A549 (cell line): ENCODE results near the gene ITPRIPL1. TPM values are rescaled to one million over a fixed set of nuclear protein-coding genes. Genes with fewer than 3 reads are reported as not detected.
A peak's percentile ranks its signal among the peaks of the same experiment; 100 is the strongest.

ENCODE experiments used
- ATAC-seq, 2 experiments: fragments of 200-7000 bp in 1 of 2; fragments of >200 bp in 1 of 2; cut with Nextera tagmentation in 1 of 2; cut with Tn5 transposase in 1 of 2; 3 replicates each; pipeline versions ENCODE4 v1.8.0 to v1.9.1; 2018 to 2020; ENCODE audit warnings: mild to moderate bottlenecking in 1 of 2, moderate library complexity in 1 of 2
- CTCF ChIA-PET: fragments of 300-600 bp; sonication (Branson Sonifier 250); formaldehyde crosslinking; extraction: SDS; loops from one replicate; lab custom pipeline; 2021; ENCODE audit warnings: antibody characterized with exemption, inconsistent platforms; lab: Yijun Ruan, JAX
- POLR2A ChIA-PET: fragments of 350-600 bp; formaldehyde crosslinking; extraction: SDS; loops from one replicate; lab custom pipeline; 2021; ENCODE audit warnings: antibody characterized with exemption, inconsistent platforms; lab: Yijun Ruan, JAX
- DNase-seq, 2 experiments: peaks; one replicate each; pipeline versions ENCODE4 v3.0.0 to v3.0.0-alpha.2; 2011 to 2016; ENCODE audit warnings: low read depth in 1 of 2, low spot score in 1 of 2
- FAIRE-seq: peaks from 2 replicates; lab custom pipeline; 2011; peaks lifted over from hg19 to GRCh38; lab: Jason Lieb, UNC
- H3K27ac ChIP-seq, 2 experiments: fragments of >200 bp; sonication (Bioruptor Twin); formaldehyde crosslinking; 3 replicates each; pipeline ENCODE4 v1.5.1; 2016 to 2017
- H3K4me1 ChIP-seq: fragments of >200 bp; sonication (Bioruptor Twin); formaldehyde crosslinking; 3 replicates; pipeline ENCODE4 v1.6.1; 2016
- H3K4me2 ChIP-seq: fragments of >200 bp; sonication (Bioruptor Twin); formaldehyde crosslinking; 3 replicates; pipeline ENCODE4 v1.6.1; 2016
- H3K4me3 ChIP-seq: fragments of >200 bp; sonication (Bioruptor Twin); formaldehyde crosslinking; 3 replicates; pipeline ENCODE4 v1.5.1; 2016
- H3K9me3 ChIP-seq: fragments of >200 bp; sonication (Bioruptor Twin); formaldehyde crosslinking; 3 replicates; pipeline ENCODE4 v1.6.1; 2016
- CBX2 ChIP-seq: fragments of 200-600 bp; sonication (generic); IDR thresholded peaks from 2 replicates; pipeline ENCODE4 v1.6.1; 2016; ENCODE audit warnings: low read depth, mild to moderate bottlenecking, borderline replicate concordance
- CBX8 ChIP-seq: fragments of 200-600 bp; sonication (generic); IDR thresholded peaks from 2 replicates; pipeline ENCODE4 v1.6.1; 2016
- CEBPB ChIP-seq, 2 experiments: fragments of >200 bp in 1 of 2; sonication (Bioruptor Twin) in 1 of 2; formaldehyde crosslinking in 1 of 2; IDR thresholded peaks; 2 replicates each; pipeline ENCODE4 v1.6.1; 2012 to 2016
- CHD2 ChIP-seq: fragments of 150-350 bp; IDR thresholded peaks from 2 replicates; pipeline ENCODE4 v1.6.1; 2014; ENCODE audit warnings: low read length; ENCODE audit not compliant: partially characterized antibody
- EHMT2 ChIP-seq: fragments of 200-600 bp; sonication (generic); IDR thresholded peaks from 2 replicates; pipeline ENCODE4 v1.6.1; 2016; ENCODE audit warnings: antibody characterized with exemption, low read depth, mild to moderate bottlenecking, moderate library complexity
- EP300 ChIP-seq, 2 experiments: fragments of >200 bp; sonication (Bioruptor Twin); formaldehyde crosslinking; IDR thresholded peaks; 2 replicates in 1 of 2; 3 replicates in 1 of 2; pipeline ENCODE4 v1.6.1; 2016 to 2017
- ESRRA ChIP-seq: fragments of 150-350 bp; IDR thresholded peaks from 2 replicates; pipeline ENCODE4 v1.6.1; 2014; ENCODE audit warnings: mild to moderate bottlenecking, low read length, borderline replicate concordance
- FOSL2 ChIP-seq, 2 experiments: fragments of 450-650 bp in 1 of 2; fragments of >200 bp in 1 of 2; sonication (Bioruptor Twin) in 1 of 2; formaldehyde crosslinking; IDR thresholded peaks; 2 replicates each; pipeline versions ENCODE4 v1.5.0 to v1.6.1; 2016 to 2020; ENCODE audit warnings: mild to moderate bottlenecking in 1 of 2, moderate library complexity in 1 of 2
- JUNB ChIP-seq: fragments of >200 bp; sonication (Bioruptor Twin); formaldehyde crosslinking; IDR thresholded peaks from 2 replicates; pipeline ENCODE4 v1.6.1; 2016
- KDM1A ChIP-seq: fragments of 200-600 bp; sonication (generic); IDR thresholded peaks from 2 replicates; pipeline ENCODE4 v1.6.1; 2016; ENCODE audit warnings: low read depth, mild to moderate bottlenecking
- POLR2AphosphoS2 ChIP-seq: conservative IDR thresholded peaks from 2 replicates; pipeline ENCODE4 v1.6.1; 2012; ENCODE audit warnings: low read length, improper control_type of control experiment, inconsistent platforms
- RFX5 ChIP-seq: fragments of 450-650 bp; IDR thresholded peaks from 2 replicates; pipeline ENCODE4 v1.7.1; 2014; ENCODE audit warnings: antibody characterized with exemption, mild to moderate bottlenecking, moderate library complexity
- TFCP2L1 ChIP-seq: fragments of 250-450 bp; sonication (Bioruptor Pico); IDR thresholded peaks from 2 replicates; pipeline ENCODE4 v1.5.0; 2021; ENCODE audit warnings: mild to moderate bottlenecking
- ZFP36 ChIP-seq: fragments of 450-650 bp; IDR thresholded peaks from 2 replicates; pipeline ENCODE4 v1.6.1; 2014; ENCODE audit warnings: borderline replicate concordance; ENCODE audit not compliant: partially characterized antibody
- ZNF302 ChIP-seq: fragments of 250-450 bp; sonication (Bioruptor Pico); IDR thresholded peaks from 2 replicates; pipeline ENCODE4 v1.9.0; 2021; ENCODE audit warnings: inconsistent platforms, mild to moderate bottlenecking, moderate library complexity
- WGBS: methylation state at CpG from one replicate; pipeline ENCODE4 v1.1.6; 2017; ENCODE audit errors: missing lambda C conversion rate; 5-methylcytosine and 5-hydroxymethylcytosine counted together
- polyA plus RNA-seq, 4 experiments: library from polyadenylated mRNA; depleted of rRNA in 3 of 4; stranded (reverse); fragments of >200 nt; fragmentation: RNase III in 1 of 4; extraction: RNeasy Plus Mini Kit Qiagen cat#74134 plus additional on column Dnase treatment in 1 of 4; gene quantifications; 2 replicates in 3 of 4; 3 replicates in 1 of 4; pipeline ENCODE4 v1.2.3, GENCODE V29; 2011 to 2017
- TF ChIP-seq, protein P1 (sequence below): fragments of >200 bp; sonication (Bioruptor Twin); formaldehyde crosslinking; IDR thresholded peaks from 2 replicates; pipeline ENCODE4 v1.6.1; 2016
- TF ChIP-seq, protein P2 (sequence below): fragments of 450-650 bp; IDR thresholded peaks from 2 replicates; pipeline ENCODE4 v1.6.1; 2014; ENCODE audit warnings: antibody characterized with exemption
- TF ChIP-seq, protein P3 (sequence below): fragments of 250-450 bp; sonication (Bioruptor Pico); IDR thresholded peaks from 2 replicates; pipeline ENCODE4 v1.5.0; 2021; ENCODE audit warnings: mild to moderate bottlenecking, moderate library complexity, borderline replicate concordance
- TF ChIP-seq, protein P4 (sequence below): fragments of 150-350 bp; IDR thresholded peaks from 2 replicates; pipeline ENCODE4 v1.6.1; 2014; ENCODE audit warnings: low read depth, mild to moderate bottlenecking, low read length

The ITPRIPL1 gene
- polyA plus RNA-seq, 2 of the 4 experiments (the other 2 are of a cell fraction), result not detected

DNA sequence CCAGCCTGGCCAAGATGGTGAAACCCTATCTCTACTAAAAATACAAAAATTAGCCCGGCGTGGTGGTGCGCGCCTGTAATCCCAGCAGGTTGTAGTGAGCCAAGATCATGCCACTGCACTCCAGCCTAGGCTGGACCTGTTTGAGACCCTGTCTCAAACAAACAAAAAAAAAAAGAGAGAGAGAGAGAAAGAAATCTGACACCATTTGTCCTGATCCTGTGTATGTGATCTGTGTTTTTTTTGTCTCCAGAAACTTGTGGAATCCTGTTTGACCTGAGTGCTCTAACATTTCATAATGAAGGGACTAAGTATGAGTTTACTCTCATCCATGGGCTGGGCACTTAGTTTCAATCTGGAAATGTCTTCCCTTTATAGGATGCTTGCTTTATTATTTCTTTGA is 6.4 kb upstream of the ITPRIPL1 start:
- no peak for FAIRE-seq
- POLR2A ChIA-PET, result no interaction called here
- TF ChIP-seq, protein P1, sequence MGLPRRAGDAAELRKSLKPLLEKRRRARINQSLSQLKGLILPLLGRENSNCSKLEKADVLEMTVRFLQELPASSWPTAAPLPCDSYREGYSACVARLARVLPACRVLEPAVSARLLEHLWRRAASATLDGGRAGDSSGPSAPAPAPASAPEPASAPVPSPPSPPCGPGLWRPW, result no peak
- TF ChIP-seq POLR2AphosphoS2 (no peak), RFX5 (no peak), ESRRA (no peak), CEBPB (IDR thresholded peaks at IDR 0.05) (no peak), ZNF302 (CRISPR knock-in tag) (no peak), TFCP2L1 (CRISPR knock-in tag) (no peak)
- TF ChIP-seq, protein P2, sequence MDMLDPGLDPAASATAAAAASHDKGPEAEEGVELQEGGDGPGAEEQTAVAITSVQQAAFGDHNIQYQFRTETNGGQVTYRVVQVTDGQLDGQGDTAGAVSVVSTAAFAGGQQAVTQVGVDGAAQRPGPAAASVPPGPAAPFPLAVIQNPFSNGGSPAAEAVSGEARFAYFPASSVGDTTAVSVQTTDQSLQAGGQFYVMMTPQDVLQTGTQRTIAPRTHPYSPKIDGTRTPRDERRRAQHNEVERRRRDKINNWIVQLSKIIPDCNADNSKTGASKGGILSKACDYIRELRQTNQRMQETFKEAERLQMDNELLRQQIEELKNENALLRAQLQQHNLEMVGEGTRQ, result no peak
- TF ChIP-seq, protein P3, sequence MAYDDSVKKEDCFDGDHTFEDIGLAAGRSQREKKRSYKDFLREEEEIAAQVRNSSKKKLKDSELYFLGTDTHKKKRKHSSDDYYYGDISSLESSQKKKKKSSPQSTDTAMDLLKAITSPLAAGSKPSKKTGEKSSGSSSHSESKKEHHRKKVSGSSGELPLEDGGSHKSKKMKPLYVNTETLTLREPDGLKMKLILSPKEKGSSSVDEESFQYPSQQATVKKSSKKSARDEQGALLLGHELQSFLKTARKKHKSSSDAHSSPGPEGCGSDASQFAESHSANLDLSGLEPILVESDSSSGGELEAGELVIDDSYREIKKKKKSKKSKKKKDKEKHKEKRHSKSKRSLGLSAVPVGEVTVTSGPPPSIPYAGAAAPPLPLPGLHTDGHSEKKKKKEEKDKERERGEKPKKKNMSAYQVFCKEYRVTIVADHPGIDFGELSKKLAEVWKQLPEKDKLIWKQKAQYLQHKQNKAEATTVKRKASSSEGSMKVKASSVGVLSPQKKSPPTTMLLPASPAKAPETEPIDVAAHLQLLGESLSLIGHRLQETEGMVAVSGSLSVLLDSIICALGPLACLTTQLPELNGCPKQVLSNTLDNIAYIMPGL (CRISPR knock-in tag), result no peak
- Histone ChIP-seq H3K9me3 (no peaks in the 10 kb centered on the region), H3K4me2 (no peak overlapping the region), H3K4me1 (peaks cover 15% of the 10 kb centered on the region), H3K4me3 (no peak overlapping the region), H3K27ac (no peak overlapping the region)
- no peak for DNase-seq
- no peak for ATAC-seq
- WGBS, result 94% methylated on average over 4 of the region's 4 CpGs
- CTCF ChIA-PET, result no interaction called here

DNA sequence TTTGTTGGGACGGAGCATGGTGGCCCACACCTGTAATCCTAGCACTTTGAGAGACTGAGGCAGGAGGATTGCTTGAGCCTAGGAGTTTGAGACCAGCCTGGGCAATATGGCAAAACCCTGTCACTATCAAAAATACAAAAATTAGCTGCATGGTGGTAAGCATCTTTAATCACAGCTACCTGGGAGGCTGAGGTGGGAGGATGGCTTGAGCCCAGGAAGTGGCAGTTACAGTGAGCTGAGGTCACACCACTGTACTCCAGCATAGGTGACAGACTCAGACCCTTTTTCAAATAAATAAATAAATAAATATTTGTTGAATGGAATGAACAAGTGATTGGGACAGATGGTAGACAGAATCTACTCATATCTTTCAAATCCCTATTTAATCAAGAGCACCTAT is 5.7 kb upstream of the ITPRIPL1 start:
- H3K27ac ChIP-seq, result no peak overlapping the region
- CTCF ChIA-PET, result interaction anchor here (2.4 kb wide), 1 partner anchor 8 kb away, joined by 9 read pairs; no protein-coding TSS in a partner anchor
- H3K4me1 ChIP-seq, result peaks cover 15% of the 10 kb centered on the region
- FAIRE-seq, result no peak
- ATAC-seq, result no peak
- no peaks in the 10 kb centered on the region for H3K9me3 ChIP-seq
- no peak overlapping the region for H3K4me2 ChIP-seq
- H3K4me3 ChIP-seq, result no peak overlapping the region
- 94% methylated on average over 1 of the region's 1 CpG for WGBS
- POLR2A ChIA-PET, result no interaction called here
- TF ChIP-seq, protein P4, sequence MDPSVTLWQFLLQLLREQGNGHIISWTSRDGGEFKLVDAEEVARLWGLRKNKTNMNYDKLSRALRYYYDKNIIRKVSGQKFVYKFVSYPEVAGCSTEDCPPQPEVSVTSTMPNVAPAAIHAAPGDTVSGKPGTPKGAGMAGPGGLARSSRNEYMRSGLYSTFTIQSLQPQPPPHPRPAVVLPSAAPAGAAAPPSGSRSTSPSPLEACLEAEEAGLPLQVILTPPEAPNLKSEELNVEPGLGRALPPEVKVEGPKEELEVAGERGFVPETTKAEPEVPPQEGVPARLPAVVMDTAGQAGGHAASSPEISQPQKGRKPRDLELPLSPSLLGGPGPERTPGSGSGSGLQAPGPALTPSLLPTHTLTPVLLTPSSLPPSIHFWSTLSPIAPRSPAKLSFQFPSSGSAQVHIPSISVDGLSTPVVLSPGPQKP, result no peak
- TF ChIP-seq CEBPB (IDR thresholded peaks at IDR 0.05), result no peak
- TF ChIP-seq FOSL2 (IDR thresholded peaks at IDR 0.05), result no peak
- no peak for TF ChIP-seq FOSL2 (CRISPR knock-in tag; IDR thresholded peaks at IDR 0.05)
- TF ChIP-seq EP300 (IDR thresholded peaks at IDR 0.05), result no peak
- no peak for DNase-seq

DNA sequence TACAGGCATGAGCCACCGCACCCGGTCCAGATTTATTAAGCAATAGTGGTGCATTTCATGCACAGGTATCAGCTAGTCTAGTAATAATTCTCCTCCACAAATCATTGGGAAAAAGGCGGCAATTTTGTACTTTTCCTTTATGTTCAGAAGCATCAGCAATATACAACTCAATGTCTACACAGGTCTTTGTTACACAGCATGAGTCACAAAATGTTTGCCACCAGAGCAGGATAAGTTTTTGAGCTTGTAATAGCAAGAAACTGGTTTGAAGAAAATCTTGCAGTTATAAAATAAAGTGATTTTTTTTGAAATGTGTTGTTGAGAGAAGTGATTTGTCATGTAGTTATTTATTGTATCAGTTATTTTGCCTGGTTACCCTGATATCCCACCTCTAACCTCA is 4.8 kb upstream of the ITPRIPL1 start:
- Histone ChIP-seq H3K4me1 (peaks cover 15% of the 10 kb centered on the region), H3K27ac (no peak overlapping the region), H3K4me2 (peak overlapping the region; percentile 99), H3K4me3 (no peak overlapping the region), H3K9me3 (no peaks in the 10 kb centered on the region)
- FAIRE-seq (no peak), ATAC-seq (no peak), DNase-seq (no peak)
- 84% methylated on average over 3 of the region's 3 CpGs for WGBS
- CTCF ChIA-PET, result interaction anchor here (1.3 to 2.4 kb wide), 3 partner anchors 9 to 189 kb away, joined by 5 to 9 read pairs (median 8); no protein-coding TSS in a partner anchor
- TF ChIP-seq ZFP36, result no peak
- no peak for TF ChIP-seq EHMT2
- no peak for TF ChIP-seq ESRRA
- TF ChIP-seq, protein P1, result no peak
- TF ChIP-seq CBX2, result no peak
- no peak for TF ChIP-seq CBX8
- TF ChIP-seq CHD2, result no peak
- no peak for TF ChIP-seq KDM1A
- no peak for TF ChIP-seq JUNB
- POLR2A ChIA-PET, result interaction anchor here (0.5 to 2.8 kb wide), 5 partner anchors 12 to 201 kb away, joined by 3 to 22 read pairs (median 5); partner anchors contain the start of gene SNRNP200
